SH-SY5Y (cell line): ENCODE data around the gene RBM8A.

ENCODE experiments used
- GATA2 ChIP-seq: IDR thresholded peaks from 2 replicates; pipeline ENCODE4 v1.6.1; 2011; ENCODE audit warnings: mild to moderate bottlenecking, low read depth, low read length
- GATA3 ChIP-seq: IDR thresholded peaks from 2 replicates; pipeline ENCODE4 v1.6.1; 2011; ENCODE audit warnings: low read depth, mild to moderate bottlenecking, low read length, moderate library complexity

RBM8A gene

DNA sequence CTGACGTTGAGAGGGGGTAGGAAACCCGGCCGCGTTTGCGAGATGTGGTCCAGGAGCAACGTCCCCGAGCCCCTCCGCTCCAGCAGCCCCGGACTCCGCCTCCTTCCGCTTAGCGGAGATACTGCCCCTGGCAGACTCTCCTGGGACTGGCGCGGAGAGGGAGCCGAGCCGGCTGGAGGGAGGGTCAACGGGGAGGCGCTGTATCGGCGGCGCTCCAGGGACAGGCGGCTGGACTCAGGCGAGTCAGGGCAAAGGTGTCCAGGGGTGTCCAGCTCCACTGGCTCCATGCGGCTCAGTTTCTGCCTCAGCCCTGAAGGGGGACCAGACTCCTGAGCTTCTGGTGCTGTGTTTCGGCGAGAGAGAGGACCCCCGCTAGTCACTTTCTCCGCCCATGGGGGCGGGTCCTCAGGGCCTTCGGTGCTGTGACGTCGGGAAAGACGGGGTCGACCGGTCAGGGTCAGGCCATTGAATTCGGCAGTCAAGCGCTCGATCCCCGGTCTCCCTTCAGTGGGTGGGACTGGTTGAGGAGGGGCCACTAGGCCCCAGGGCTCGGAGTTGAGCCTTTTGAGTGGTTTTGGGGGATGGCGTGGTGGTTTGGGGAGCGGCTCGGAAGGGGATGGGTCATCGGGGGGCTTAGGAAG lies 33.3 kb upstream of the RBM8A start:
- TF ChIP-seq GATA2 = no peak
- TF ChIP-seq GATA3 = no peak

DNA sequence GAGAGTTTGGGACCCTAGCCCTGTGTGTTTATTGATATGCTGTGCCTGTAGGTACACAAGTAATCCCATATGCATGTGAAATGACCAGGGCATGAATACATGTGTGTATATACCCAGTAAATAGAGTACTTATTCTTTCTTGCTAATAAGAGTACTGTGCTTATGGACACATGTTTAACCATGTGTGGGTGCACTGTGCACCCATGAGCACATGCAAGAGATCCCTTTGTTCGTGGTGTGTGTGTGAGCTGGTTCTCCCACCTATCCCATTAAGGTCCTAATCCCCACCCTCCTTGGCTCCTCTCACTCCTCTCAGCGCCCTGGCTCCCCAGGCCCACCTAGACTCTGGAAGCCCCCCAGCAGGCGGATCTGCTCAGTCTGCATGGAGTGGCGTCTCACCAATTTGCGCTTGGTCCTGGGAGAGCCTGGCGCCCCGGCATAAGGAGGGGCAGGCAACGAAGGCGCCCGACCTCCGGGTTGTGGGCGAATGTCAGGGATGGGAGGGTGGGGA lies 32.7 kb upstream of the RBM8A start:
- TF ChIP-seq GATA3 = no peak
- TF ChIP-seq GATA2 = no peak

DNA sequence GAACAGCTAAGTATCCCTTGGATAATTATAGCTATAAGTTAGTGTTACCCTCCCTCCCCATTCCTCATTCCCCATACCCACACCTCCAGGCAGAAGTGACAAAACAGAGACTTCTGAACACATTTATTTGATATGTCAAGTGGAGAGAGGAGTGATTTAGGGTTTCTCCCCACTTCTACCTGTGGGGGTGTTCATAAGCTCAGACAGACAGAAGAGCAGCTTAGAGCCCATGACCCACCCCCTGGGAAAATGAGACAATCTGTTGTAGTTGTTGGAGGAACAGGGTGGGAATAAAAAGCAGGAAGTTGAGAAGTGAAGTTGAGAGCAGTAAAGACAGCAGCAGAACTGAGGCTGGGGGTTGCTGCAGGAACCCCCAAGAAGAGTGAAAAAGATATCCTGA lies 32.0 kb upstream of the RBM8A start:
- TF ChIP-seq GATA3 (no peak), GATA2 (no peak)

DNA sequence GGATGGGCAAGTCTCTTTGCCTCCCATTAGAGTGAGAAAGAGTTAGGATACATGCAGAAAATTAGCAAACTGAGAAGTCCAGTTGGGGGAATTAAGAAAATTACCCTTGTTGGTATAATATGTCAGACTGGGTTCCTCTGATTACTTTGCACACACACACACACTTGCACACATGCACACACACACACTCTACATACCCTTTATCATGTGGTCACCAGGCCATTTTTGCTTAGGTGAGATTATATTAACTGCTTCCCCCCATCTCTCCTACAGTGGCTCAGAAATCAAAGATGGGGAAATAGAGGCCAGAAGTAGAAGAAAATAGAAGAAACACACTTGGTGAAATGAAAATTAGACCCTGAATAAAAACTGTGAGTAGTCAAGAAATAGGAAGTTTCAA lies 31.4 kb upstream of the RBM8A start:
- TF ChIP-seq GATA2 = no peak
- TF ChIP-seq GATA3 = no peak

DNA sequence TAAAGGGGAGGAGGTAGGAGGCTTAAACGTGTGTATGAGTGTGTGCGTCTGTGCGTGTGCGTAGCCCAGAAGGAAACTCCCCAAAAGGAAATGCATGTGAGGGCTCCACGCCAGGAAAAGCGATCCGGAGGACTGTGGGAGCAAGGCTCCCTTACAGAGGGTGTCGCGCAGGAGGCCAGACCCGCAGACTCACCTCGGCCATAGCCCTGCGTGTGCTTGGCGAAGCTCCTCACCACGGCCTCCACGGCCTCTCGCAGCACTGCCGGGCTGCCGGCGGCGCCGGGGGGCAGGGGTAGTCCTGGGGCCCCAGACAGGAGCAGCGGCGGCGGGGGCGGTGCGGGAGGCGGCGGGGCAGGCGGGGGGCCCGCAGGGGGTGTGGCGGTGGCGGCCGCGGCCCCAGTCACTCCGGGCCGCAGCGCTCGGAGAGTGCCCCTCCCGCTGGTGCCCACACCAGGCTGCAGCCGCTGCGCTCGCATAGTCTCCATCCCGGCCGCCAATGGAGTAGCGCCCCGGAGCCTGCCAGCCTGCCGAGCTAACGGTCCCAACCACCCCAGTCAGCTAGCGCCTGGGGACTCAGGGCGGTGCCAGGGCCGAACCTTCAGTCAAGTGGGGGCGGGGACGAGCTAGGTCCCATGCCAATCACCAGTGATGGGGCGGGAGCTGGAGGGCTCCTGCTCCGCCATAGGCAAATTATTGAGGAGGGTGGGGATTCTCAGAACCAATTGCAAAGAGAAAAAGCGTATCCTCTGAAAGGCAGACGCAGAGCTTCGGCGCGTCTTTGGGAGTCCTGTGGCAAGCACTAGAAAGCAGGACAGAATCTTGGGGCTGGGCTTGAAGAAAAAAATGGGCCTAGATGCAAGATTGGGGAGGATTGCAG lies 30.4 kb upstream of the RBM8A start, which contains the start of gene LIX1L:
Gene LIX1L (minus strand): TSS at position 575 of the 877 bp plus-strand sequence. CDS start 90 bp downstream, at position 485.
- TF ChIP-seq GATA2 (no peak), GATA3 (no peak)

DNA sequence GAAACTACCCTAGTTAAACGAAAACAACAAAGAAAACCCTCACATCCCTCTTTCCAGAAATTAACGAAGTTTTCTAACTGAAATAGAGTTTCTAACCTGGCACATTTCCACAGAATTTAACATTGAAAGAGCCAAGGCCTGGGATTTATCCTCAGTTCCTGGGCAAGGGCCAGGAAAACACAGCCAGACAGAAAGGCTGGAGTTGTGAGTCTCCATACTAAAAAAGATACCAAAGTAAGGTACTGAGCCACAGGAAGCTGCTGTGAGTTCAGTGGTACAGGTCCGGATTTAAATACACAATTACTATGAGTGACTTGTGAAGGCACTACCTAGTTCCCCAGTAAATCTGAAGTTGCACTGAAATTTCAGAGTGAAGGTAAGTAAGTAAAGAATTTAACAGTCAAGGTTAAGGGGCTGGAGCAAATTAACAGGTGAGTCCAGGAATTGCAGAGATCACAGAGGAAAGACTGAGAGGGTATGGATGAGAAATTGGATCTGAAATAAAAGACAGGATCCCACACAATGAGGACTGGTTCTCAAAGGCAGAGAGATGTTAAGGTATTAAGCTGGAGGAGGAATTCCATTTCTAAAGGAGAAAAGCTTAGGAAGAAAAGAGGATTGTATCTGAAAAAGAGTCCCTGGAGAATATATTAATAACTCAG lies 29.6 kb upstream of the RBM8A start:
- TF ChIP-seq GATA2 (no peak), GATA3 (no peak)

DNA sequence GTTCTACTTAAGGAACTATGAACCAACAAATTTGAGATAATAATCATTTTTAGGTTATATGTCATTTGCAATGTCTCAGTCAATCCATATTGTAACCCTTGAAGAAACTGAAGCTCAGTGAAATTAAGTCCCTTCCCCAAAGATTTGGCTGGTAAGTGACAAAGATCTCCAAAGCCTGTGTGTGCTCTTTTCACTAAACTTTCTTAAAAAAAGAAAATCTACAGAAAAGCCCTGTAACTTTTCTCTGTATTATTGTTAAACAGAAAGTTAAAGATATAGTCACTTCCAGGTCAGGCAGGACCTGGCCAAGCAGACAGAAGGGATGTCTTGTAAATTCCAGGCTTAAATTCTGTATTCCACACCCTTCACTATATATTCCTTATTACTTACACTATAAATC lies 29.1 kb upstream of the RBM8A start:
- TF ChIP-seq GATA2 = no peak
- no peak for TF ChIP-seq GATA3

DNA sequence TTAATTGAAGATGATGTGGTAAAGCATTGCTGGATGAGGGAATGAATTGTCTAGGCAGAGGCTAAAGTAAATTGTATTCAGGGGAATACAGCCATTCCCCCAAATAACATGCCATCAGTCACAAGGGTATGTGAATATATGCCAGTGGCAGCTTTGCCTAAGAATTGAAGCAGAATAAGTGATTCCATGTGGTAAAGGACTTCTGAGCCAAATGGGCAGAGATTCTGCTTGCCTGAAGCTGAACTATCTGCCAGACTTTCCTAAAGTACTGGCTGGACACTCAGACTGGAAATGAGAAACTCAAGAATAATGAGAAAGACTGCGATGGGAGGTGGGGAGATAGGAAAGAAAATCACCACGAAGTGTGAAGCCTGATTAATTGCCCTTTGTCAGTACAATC lies 28.2 kb upstream of the RBM8A start:
- TF ChIP-seq GATA3 (no peak), GATA2 (no peak)

DNA sequence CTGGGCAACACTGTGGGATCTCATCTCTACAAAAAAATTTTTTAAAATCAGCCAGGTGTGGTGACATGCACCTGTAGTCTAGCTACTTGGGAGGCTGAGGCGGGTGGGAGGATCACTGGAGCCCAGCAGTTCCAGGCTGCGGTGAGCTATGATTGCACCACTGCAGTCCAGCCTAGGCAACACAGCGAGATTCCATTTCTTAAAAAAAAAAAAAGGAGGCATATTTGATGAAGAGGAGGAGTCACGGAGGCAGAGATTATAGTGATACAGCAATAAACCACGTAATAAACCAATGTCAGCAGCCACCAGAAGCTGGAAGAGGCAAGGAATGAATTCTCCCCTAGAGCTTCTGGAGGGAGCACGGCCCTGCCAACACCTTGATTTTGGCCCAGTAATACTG lies 26.6 kb upstream of the RBM8A start:
- TF ChIP-seq GATA2 = no peak
- TF ChIP-seq GATA3 = no peak

DNA sequence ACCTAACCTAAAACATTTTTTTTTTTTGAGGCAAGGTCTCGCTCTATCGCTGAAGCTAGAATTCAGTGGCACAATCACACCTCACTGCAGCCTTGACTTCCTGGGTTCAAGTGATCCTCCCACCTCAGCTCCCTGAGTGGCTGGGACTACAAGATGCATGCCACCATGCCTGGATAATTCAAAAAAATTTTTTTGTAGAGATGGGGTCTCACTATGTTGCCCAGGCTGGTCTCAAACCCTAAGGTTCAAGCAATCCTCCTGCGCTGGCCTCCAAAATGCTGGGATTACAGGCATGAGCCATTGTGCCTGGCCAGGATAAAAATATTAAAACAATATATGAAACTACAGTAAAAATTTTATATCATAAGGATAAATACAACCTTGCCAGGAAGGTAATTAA lies 25.6 kb upstream of the RBM8A start:
- TF ChIP-seq GATA3 (no peak), GATA2 (no peak)

DNA sequence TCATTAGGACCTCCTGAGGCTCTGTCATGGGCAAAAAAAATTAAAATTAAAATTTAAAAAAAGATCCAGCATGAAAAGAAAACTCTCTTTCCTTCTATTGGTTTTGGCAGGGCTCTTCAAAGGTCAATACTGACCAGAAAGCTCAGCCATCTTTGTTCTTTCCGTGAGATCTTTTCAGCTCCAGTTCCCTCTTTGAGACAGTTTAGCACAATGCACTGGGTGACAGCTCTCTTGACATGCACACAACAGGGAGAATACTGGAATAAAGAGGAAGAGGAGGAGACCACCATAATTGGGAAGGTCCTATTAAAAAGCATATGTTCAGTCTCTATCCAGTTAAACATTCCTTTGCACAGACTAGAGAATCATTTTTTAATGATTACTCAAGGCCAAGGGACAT lies 24.2 kb upstream of the RBM8A start:
- TF ChIP-seq GATA3 (no peak), GATA2 (no peak)

DNA sequence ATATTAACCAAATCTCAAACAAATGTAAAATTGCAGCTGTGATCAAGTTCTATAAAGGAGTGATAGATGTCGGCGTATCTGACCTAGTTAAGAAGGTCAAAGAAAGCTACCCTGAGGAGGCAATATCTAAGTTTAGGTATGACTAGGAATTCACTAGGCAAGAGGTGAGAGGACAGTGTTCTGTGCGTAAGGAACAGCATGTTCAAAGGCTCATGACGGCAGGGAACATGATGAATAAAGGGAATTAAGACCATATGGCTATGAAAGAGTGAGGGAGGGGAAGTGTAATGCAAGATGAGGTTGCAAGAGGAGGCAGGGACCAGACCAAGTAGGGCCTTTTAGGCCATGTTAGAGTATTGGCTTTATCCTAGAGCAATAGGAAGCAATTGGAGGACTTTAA lies 21.9 kb upstream of the RBM8A start:
- TF ChIP-seq GATA2 = no peak
- TF ChIP-seq GATA3 = no peak

DNA sequence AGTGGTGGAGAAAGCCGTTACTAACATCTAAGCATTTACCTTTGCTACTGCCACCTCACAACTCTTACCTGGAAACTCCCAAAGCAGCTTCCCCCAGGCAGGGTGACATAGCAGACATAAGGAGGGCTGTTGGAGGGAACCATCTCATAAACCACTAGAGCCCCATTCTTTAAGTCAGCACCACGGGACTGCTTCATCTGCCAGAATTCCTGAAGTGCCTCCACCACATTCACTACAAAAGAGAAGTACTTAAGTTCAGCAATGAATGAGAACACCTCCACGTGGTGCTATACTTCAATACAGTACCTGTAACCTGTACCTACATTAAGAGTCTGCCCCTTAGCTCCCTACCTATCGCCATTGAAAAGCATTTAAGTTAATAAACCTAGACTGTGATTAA lies 20.3 kb upstream of the RBM8A start:
- TF ChIP-seq GATA2 (no peak), GATA3 (no peak)

DNA sequence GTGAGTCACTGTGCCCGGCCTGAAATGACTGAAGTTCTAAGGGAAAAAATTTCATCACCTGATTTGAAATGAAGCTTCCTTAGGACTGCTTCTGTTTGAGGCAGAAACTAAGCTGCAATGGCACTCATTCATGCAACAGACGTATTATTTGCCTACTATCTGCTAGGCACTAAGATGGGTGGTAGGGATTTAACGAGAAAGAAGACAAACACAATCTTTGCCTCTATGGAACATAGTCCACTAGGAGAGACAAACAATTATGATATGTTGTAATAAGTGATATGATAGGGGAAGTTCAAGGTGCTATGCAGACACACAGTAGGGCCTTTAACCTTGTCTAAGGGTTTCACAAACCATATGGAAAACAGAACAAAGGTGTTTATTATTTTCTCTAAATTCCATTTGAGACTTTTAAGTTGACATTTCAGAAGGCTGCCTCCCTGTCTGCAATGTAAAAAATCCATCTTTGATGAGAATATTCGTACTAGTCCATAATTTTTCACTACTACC lies 19.2 kb upstream of the RBM8A start:
- no peak for TF ChIP-seq GATA2
- no peak for TF ChIP-seq GATA3
